ENCODE results near the gene TK2. TPM values are rescaled to one million over a fixed set of nuclear protein-coding genes. Genes with fewer than 3 reads are reported as not detected.
A peak's percentile ranks its signal among the peaks of the same experiment; 100 is the strongest.

Gene TK2
- total and polyA plus RNA-seq, 4 donors = 10.5 to 31.9 (median 21.0) TPM

- TF ChIP-seq SP1 (IDR thresholded peaks at IDR 0.05) = peak; percentile 44
- no peak for TF ChIP-seq FOXA1 (IDR thresholded peaks at IDR 0.05)
- no peak for TF ChIP-seq RXRA (IDR thresholded peaks at IDR 0.05)
- no peak for TF ChIP-seq FOXA2 (IDR thresholded peaks at IDR 0.05)
- peak; percentile 52 for TF ChIP-seq NR2F2 (IDR thresholded peaks at IDR 0.05)
- no peak for TF ChIP-seq YY1 (IDR thresholded peaks at IDR 0.05)
- no peak for DNase-seq (ENCODE audit: low spot score)
- Histone ChIP-seq H3K4me3 (ENCODE audit: low read depth in 1 of 3, low read length in 3 of 3) (no peak overlapping the region), H3K27me3 (ENCODE audit: control insufficient read depth in 4 of 4, insufficient read depth in 4 of 4, low read length in 3 of 4) (no peaks in the 10 kb centered on the region), H3K36me3 (ENCODE audit: control insufficient read depth in 4 of 4, insufficient read depth in 3 of 4, low read depth in 1 of 4, low read length in 3 of 4) (no peaks in the 10 kb centered on the region), H3K9me3 (ENCODE audit: control insufficient read depth in 4 of 4, low read length in 3 of 4) (no peaks in the 10 kb centered on the region), H3K27ac (ENCODE audit: low read depth in 1 of 2, low read length in 2 of 2) (peak overlapping the region; percentile 62 to 85), H3K4me1 (ENCODE audit: control insufficient read depth in 4 of 4, insufficient read depth in 4 of 4, low read length in 3 of 4) (peaks cover 26 to 59% (median 46%) of the 10 kb centered on the region in 4 donors), H3K9ac (ENCODE audit: low read depth in 1 of 2, low read length in 2 of 2) (no peak overlapping the region)
- whole genome bisulfite sequencing = 57% methylated on average over 12 of the region's 12 CpGs
These were observed 39.0 kb downstream of the TK2 start for GRCh38 chr16:66510711-66511601.

- Histone ChIP-seq H3K9ac (ENCODE audit: low read depth in 1 of 2, low read length in 2 of 2) (no peak overlapping the region), H3K9me3 (ENCODE audit: control insufficient read depth in 4 of 4, low read length in 3 of 4) (no peaks in the 10 kb centered on the region), H3K4me3 (ENCODE audit: low read depth in 1 of 3, low read length in 3 of 3) (no peak overlapping the region), H3K4me1 (ENCODE audit: control insufficient read depth in 4 of 4, insufficient read depth in 4 of 4, low read length in 3 of 4) (peaks cover 21 to 52% (median 41%) of the 10 kb centered on the region in 4 donors), H3K36me3 (ENCODE audit: control insufficient read depth in 4 of 4, insufficient read depth in 3 of 4, low read depth in 1 of 4, low read length in 3 of 4) (no peaks in the 10 kb centered on the region), H3K27ac (ENCODE audit: low read depth in 1 of 2, low read length in 2 of 2) (peak overlapping the region; percentile 19 to 85), H3K27me3 (ENCODE audit: control insufficient read depth in 4 of 4, insufficient read depth in 4 of 4, low read length in 3 of 4) (no peaks in the 10 kb centered on the region)
- no peak for DNase-seq (ENCODE audit: low spot score)
- WGBS = 90% methylated on average over 5 of the region's 5 CpGs
- TF ChIP-seq FOXA1 (IDR thresholded peaks at IDR 0.05) (no peak), RXRA (IDR thresholded peaks at IDR 0.05) (no peak), JUND (IDR thresholded peaks at IDR 0.05) (no peak), NR2F2 (IDR thresholded peaks at IDR 0.05) (no peak), HNF4G (IDR thresholded peaks at IDR 0.05) (no peak), YY1 (IDR thresholded peaks at IDR 0.05) (no peak), EGR1 (IDR thresholded peaks at IDR 0.05; ENCODE audit: low read depth in 2 of 2) (no peak), RAD21 (IDR thresholded peaks at IDR 0.05) (no peak)
These were observed 39.6 kb downstream of the TK2 start for GRCh38 chr16:66510298-66510697.

- no peak for DNase-seq (ENCODE audit: low spot score)
- no peak overlapping the region for H3K4me3 ChIP-seq (ENCODE audit: low read depth in 1 of 3, low read length in 3 of 3)
- peak overlapping the region in 1 of 2 donors; percentile 44 for H3K27ac ChIP-seq (ENCODE audit: low read depth in 1 of 2, low read length in 2 of 2)
- no peak overlapping the region for H3K9ac ChIP-seq (ENCODE audit: low read depth in 1 of 2, low read length in 2 of 2)
- no peaks in the 10 kb centered on the region for H3K9me3 ChIP-seq (ENCODE audit: control insufficient read depth in 4 of 4, low read length in 3 of 4)
- H3K27me3 ChIP-seq (ENCODE audit: control insufficient read depth in 4 of 4, insufficient read depth in 4 of 4, low read length in 3 of 4) = no peaks in the 10 kb centered on the region
- H3K36me3 ChIP-seq (ENCODE audit: control insufficient read depth in 4 of 4, insufficient read depth in 3 of 4, low read depth in 1 of 4, low read length in 3 of 4) = no peaks in the 10 kb centered on the region
- 75% methylated on average over 5 of the region's 5 CpGs for WGBS
- peaks cover 20 to 49% (median 38%) of the 10 kb centered on the region in 4 donors for H3K4me1 ChIP-seq (ENCODE audit: control insufficient read depth in 4 of 4, insufficient read depth in 4 of 4, low read length in 3 of 4)
- TF ChIP-seq RXRA (IDR thresholded peaks at IDR 0.05) = peak; percentile 47 to 66
- peak in 1 of 2 donors; percentile 39 for TF ChIP-seq HNF4A (conservative IDR thresholded peaks at IDR 0.05)
- TF ChIP-seq JUND (IDR thresholded peaks at IDR 0.05) = no peak
These were observed 40.3 kb downstream of the TK2 start for GRCh38 chr16:66509576-66509975.

GRCh38 chr16:66508914-66509496, 40.9 kb downstream of the TK2 start:
- Histone ChIP-seq H3K4me1 (ENCODE audit: control insufficient read depth in 4 of 4, insufficient read depth in 4 of 4, low read length in 3 of 4) (peaks cover 20 to 49% (median 38%) of the 10 kb centered on the region in 4 donors), H3K36me3 (ENCODE audit: control insufficient read depth in 4 of 4, insufficient read depth in 3 of 4, low read depth in 1 of 4, low read length in 3 of 4) (no peaks in the 10 kb centered on the region), H3K4me3 (ENCODE audit: low read depth in 1 of 3, low read length in 3 of 3) (no peak overlapping the region), H3K27ac (ENCODE audit: low read depth in 1 of 2, low read length in 2 of 2) (peak overlapping the region; percentile 4 to 39), H3K27me3 (ENCODE audit: control insufficient read depth in 4 of 4, insufficient read depth in 4 of 4, low read length in 3 of 4) (no peaks in the 10 kb centered on the region), H3K9me3 (ENCODE audit: control insufficient read depth in 4 of 4, low read length in 3 of 4) (no peaks in the 10 kb centered on the region), H3K9ac (ENCODE audit: low read depth in 1 of 2, low read length in 2 of 2) (no peak overlapping the region)
- 96% methylated on average over 9 of the region's 9 CpGs for WGBS
- no peak for DNase-seq (ENCODE audit: low spot score)
- TF ChIP-seq YY1 (IDR thresholded peaks at IDR 0.05) (no peak), JUND (IDR thresholded peaks at IDR 0.05) (no peak), REST (IDR thresholded peaks at IDR 0.05) (no peak), HNF4G (IDR thresholded peaks at IDR 0.05) (no peak), TAF1 (conservative IDR thresholded peaks at IDR 0.05) (no peak), MAX (IDR thresholded peaks at IDR 0.05) (no peak), RAD21 (IDR thresholded peaks at IDR 0.05) (no peak), CTCF (IDR thresholded peaks at IDR 0.05; ENCODE audit: low read depth, low read length, missing input control) (no peak), RXRA (IDR thresholded peaks at IDR 0.05) (no peak)

Data from liver (tissue), 9 donors.